ENCODE data around the gene KCNH8. TPM values are rescaled to one million over a fixed set of nuclear protein-coding genes. Genes with fewer than 3 reads are reported as not detected.

The KCNH8 gene
- polyA plus RNA-seq, 3 donors = 0.03 TPM; not detected in 2

GRCh38 chr3:19202303-19202702, 54.0 kb downstream of the KCNH8 start:
- Histone ChIP-seq H3K79me2 (ENCODE audit: insufficient read depth, low read length) (no peaks in the 10 kb centered on the region), H3K36me3 (replicated peaks in 1 of 2; ENCODE audit: control insufficient read depth in 1 of 2, insufficient read depth in 2 of 2, low read length in 2 of 2) (no peaks in the 10 kb centered on the region), H3K9me3 (replicated peaks in 1 of 2; ENCODE audit: control insufficient read depth in 1 of 2, insufficient read depth in 1 of 2, low read length in 2 of 2) (no peaks in the 10 kb centered on the region), H3K27ac (ENCODE audit: low read depth in 1 of 2, low read length in 2 of 2) (no peak overlapping the region), H3K4me1 (ENCODE audit: control insufficient read depth in 1 of 2, insufficient read depth in 2 of 2, low read length in 2 of 2) (no peaks in the 10 kb centered on the region), H2AFZ (ENCODE audit: insufficient read depth, low read depth, low read length, poor library complexity, severe bottlenecking) (no peak overlapping the region), H4K20me1 (ENCODE audit: insufficient read depth, low read length) (no peaks in the 10 kb centered on the region), H3K9ac (ENCODE audit: insufficient read depth, low read length, poor library complexity, severe bottlenecking) (no peak overlapping the region), H3K4me3 (replicated peaks in 1 of 3; ENCODE audit: low read depth in 2 of 3, low read length in 3 of 3) (no peak overlapping the region), H3K4me2 (replicated peaks; ENCODE audit: extremely low read depth, low read length, poor library complexity, severe bottlenecking) (no peak overlapping the region), H3K27me3 (ENCODE audit: control insufficient read depth in 2 of 2, insufficient read depth in 2 of 2, low read length in 2 of 2) (no peaks in the 10 kb centered on the region)
- no peaks in the 10 kb centered on the region for H3K9me3 Mint-ChIP-seq
- H3K36me3 Mint-ChIP-seq = no peaks in the 10 kb centered on the region
- no peak overlapping the region for H3K4me3 Mint-ChIP-seq
- no peak for DNase-seq
- intact Hi-C loops (cut with micrococcal nuclease) = no loop called here
- H3K27ac Mint-ChIP-seq = no peak overlapping the region
- no peaks in the 10 kb centered on the region for H3K4me1 Mint-ChIP-seq
- no CpG with 5 or more reads among the region's 2 CpGs for WGBS (ENCODE audit: insufficient coverage)
- TF ChIP-seq, protein P1, sequence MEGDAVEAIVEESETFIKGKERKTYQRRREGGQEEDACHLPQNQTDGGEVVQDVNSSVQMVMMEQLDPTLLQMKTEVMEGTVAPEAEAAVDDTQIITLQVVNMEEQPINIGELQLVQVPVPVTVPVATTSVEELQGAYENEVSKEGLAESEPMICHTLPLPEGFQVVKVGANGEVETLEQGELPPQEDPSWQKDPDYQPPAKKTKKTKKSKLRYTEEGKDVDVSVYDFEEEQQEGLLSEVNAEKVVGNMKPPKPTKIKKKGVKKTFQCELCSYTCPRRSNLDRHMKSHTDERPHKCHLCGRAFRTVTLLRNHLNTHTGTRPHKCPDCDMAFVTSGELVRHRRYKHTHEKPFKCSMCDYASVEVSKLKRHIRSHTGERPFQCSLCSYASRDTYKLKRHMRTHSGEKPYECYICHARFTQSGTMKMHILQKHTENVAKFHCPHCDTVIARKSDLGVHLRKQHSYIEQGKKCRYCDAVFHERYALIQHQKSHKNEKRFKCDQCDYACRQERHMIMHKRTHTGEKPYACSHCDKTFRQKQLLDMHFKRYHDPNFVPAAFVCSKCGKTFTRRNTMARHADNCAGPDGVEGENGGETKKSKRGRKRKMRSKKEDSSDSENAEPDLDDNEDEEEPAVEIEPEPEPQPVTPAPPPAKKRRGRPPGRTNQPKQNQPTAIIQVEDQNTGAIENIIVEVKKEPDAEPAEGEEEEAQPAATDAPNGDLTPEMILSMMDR (IDR thresholded peaks at IDR 0.05) = no peak
- H3K27me3 Mint-ChIP-seq (ENCODE audit: low read depth in 3 of 3) = peaks cover 0 to 2% (median 0%) of the 10 kb centered on the region in 3 donors

DNA sequence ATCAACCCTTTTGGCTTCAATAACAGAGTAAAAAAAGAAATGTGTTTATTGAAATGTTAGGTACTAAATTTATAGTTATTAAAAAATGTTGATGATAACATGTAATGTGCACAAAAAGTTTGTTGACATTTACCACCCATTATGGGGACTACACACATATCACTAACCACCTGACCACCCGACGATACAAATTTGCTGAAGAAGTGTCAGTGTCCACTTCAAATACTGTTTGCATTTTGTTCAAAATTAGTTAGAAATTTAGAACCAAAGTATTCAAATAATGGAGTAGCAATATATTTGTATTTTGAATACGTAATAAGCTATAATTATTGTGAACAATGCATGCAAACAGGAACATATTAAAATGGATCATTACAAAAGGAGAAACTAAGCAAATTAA, 54.4 kb downstream of the KCNH8 start:
- DNase-seq = no peak
- no peak overlapping the region for H3K27ac ChIP-seq (ENCODE audit: low read depth in 1 of 2, low read length in 2 of 2)
- no peaks in the 10 kb centered on the region for H3K9me3 Mint-ChIP-seq
- no peaks in the 10 kb centered on the region for H4K20me1 ChIP-seq (ENCODE audit: insufficient read depth, low read length)
- H3K4me2 ChIP-seq (replicated peaks; ENCODE audit: extremely low read depth, low read length, poor library complexity, severe bottlenecking) = no peak overlapping the region
- H3K36me3 Mint-ChIP-seq = no peaks in the 10 kb centered on the region
- intact Hi-C loops (cut with micrococcal nuclease) = no loop called here
- no peaks in the 10 kb centered on the region for H3K36me3 ChIP-seq (replicated peaks in 1 of 2; ENCODE audit: control insufficient read depth in 1 of 2, insufficient read depth in 2 of 2, low read length in 2 of 2)
- H3K9me3 ChIP-seq (replicated peaks in 1 of 2; ENCODE audit: control insufficient read depth in 1 of 2, insufficient read depth in 1 of 2, low read length in 2 of 2) = no peaks in the 10 kb centered on the region
- H3K79me2 ChIP-seq (ENCODE audit: insufficient read depth, low read length) = no peaks in the 10 kb centered on the region
- no peaks in the 10 kb centered on the region for H3K4me1 Mint-ChIP-seq
- H3K27ac Mint-ChIP-seq = no peak overlapping the region
- no peak overlapping the region for H3K9ac ChIP-seq (ENCODE audit: insufficient read depth, low read length, poor library complexity, severe bottlenecking)
- H3K27me3 ChIP-seq (ENCODE audit: control insufficient read depth in 2 of 2, insufficient read depth in 2 of 2, low read length in 2 of 2) = no peaks in the 10 kb centered on the region
- H3K4me3 Mint-ChIP-seq = no peak overlapping the region
- no peaks in the 10 kb centered on the region for H3K4me1 ChIP-seq (ENCODE audit: control insufficient read depth in 1 of 2, insufficient read depth in 2 of 2, low read length in 2 of 2)
- H2AFZ ChIP-seq (ENCODE audit: insufficient read depth, low read depth, low read length, poor library complexity, severe bottlenecking) = no peak overlapping the region
- TF ChIP-seq, protein P1 (IDR thresholded peaks at IDR 0.05) = no peak
- peaks cover 0 to 2% (median 0%) of the 10 kb centered on the region in 3 donors for H3K27me3 Mint-ChIP-seq (ENCODE audit: low read depth in 3 of 3)
- no peak overlapping the region for H3K4me3 ChIP-seq (replicated peaks in 1 of 3; ENCODE audit: low read depth in 2 of 3, low read length in 3 of 3)
- no CpG with 5 or more reads among the region's 3 CpGs for WGBS (ENCODE audit: insufficient coverage)
